ENCODE measurements around the gene TCL1B. TPM values are rescaled to one million over a fixed set of nuclear protein-coding genes. Genes with fewer than 3 reads are reported as not detected.
"Not testable (repeated sequence)": the region's sequence is repeated elsewhere in the genome, so short reads cannot be mapped to it uniquely, and the experiment has no call there.

The TCL1B gene
- total RNA-seq, 8 experiments from 2014 or later, result 0.22 to 0.81 (median 0.26) TPM; not detected in 4

DNA sequence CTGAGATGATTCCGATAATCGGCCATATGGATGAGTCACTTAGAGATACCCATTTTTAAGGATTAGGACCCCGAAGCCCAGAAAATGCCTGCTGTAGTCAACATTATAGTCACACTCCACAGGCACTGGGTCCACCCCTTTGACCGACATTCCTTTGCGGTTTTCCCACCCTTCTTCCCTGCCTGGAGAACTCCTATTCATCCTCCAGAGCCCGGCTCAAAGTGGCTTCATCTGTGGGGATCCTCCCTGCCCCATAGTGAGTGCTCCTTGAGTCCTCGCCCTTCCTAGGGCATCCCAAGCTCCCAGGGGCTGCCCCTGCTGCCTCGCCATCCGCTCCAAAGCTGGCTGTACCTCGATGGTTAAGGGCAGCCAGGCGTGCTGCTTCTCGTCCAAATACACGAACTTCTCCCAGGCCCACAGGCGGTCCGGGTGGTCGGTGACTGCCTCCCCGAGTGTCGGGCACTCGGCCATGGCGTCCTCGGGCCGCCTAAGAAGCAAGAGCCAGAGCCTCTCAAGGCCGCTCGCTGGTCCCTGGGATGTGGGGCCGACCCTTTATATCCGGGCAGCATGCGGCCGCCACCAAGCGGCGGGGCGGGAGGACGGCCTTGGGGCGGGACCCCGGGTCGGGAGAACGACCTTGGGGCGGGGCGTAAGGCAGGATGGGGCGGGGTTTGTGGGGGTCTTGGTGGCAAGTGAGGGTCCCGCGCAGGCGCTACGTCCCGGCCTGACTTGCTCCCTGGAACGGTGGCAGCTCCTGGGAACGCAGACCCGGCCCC, 27.6 kb downstream of the TCL1B start, which contains the start of gene TCL1A:
TCL1A (minus strand) TSS at position 530 of the 776 bp plus-strand sequence; CDS start at position 471, 59 bp downstream.
- in situ Hi-C loops (cut with MboI; ENCODE audit: low pct_unique_long_range_greater_than_20kb in 2 of 9, low sequenced_read_pairs in 9 of 9, unreplicated experiment in 9 of 9), result no loop called here
- Histone ChIP-seq H3K27ac (no peak within 1 kb of the TSS), H3K4me3 (no peak within 1 kb of the TSS), H3K4me1 (replicated peaks in 1 of 2) (no peaks in the 10 kb centered on the region)
- WGBS, 10 experiments, result 50 to 100% (median 90%) methylated on average over 1 to 5 of the region's 47 CpGs; no CpG with 5 or more reads in 1 of the 10 experiments
- ATAC-seq (replicated peaks in 6 of 8), result no peak

DNA sequence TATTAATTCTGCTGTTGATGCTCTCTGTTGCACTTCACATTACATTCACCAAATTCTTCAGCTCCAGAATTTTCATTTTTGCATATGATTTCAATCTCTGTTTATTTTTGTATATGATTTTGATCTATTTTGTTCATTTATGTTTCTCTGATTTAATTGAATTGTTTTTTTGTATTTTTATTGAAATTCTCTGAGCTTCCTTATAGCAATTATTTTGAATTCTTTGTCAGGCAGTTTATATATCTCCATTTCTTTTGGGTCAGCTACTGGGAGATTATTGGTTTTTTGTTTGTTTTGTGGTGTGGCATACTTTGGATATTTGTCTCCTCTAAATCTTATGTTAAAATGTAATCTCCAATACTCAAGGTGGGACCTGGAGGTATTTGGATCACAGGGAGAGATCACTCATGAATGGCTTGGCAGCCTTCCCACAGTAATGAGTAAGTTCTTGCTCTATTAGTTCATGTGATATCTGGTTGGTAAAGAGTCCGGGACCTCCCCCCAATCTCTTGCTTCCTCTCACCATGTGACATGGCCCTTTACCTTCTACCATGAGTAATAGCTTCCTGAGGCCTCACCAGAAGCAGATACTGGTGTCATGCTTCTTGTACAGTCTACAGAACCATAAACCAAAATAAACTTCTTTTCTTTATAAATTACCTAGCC, 36.4 kb downstream of the TCL1B start:
- WGBS, 10 experiments, result 43 to 67% (median 50%) methylated on average over 1 of the region's 1 CpG; no CpG with 5 or more reads in 6 of the 10 experiments
- no peaks in the 10 kb centered on the region for H3K4me1 ChIP-seq (replicated peaks in 1 of 2)
- no peak for ATAC-seq (replicated peaks in 6 of 8)
- in situ Hi-C loops (cut with MboI; ENCODE audit: low pct_unique_long_range_greater_than_20kb in 2 of 9, low sequenced_read_pairs in 9 of 9, unreplicated experiment in 9 of 9), result no loop called here
- H3K27ac ChIP-seq, result no peak overlapping the region
- H3K4me3 ChIP-seq, result no peak overlapping the region

DNA sequence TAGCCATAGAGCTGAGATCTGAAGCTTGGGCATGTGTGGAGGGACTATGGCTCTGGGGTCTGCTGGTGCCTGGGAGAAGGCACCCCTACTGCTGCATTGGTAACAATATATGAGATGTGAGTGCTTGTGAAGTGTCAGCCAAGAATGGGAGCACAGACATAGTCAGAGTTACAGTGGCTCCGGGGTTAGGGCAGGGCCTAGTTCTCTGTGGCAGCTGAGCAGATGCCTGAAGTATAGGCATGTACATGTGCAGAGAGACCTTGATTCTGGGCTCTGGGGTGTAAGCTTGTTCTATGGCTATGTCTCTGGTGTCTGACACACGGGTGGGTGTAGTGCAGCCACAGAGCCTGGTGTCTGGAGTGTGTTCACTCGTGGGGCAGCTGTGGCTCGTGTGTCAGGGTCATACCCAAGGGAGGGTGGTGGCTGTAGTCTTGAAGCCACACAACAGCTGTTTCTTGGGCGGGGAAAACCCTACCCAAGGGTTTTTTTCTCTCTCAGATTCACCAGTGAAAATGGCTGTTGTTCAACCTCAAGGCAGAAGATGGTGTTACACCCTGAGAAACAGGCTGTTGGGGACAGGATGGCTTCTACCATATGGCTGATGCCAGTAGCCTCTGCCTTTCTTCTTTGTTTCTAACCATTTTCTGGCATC, 39.6 kb downstream of the TCL1B start:
- peaks cover 0 to 5% of the 10 kb centered on the region in 2 donors for H3K4me1 ChIP-seq (replicated peaks in 1 of 2)
- H3K27ac ChIP-seq, result no peak overlapping the region
- in situ Hi-C loops (cut with MboI; ENCODE audit: low pct_unique_long_range_greater_than_20kb in 2 of 9, low sequenced_read_pairs in 9 of 9, unreplicated experiment in 9 of 9), result no loop called here
- H3K4me3 ChIP-seq, result no peak overlapping the region
- no peak for ATAC-seq (replicated peaks in 6 of 8)
- WGBS, 10 experiments, result 0 to 100% (median 60%) methylated on average over 1 to 2 of the region's 5 CpGs; no CpG with 5 or more reads in 3 of the 10 experiments

DNA sequence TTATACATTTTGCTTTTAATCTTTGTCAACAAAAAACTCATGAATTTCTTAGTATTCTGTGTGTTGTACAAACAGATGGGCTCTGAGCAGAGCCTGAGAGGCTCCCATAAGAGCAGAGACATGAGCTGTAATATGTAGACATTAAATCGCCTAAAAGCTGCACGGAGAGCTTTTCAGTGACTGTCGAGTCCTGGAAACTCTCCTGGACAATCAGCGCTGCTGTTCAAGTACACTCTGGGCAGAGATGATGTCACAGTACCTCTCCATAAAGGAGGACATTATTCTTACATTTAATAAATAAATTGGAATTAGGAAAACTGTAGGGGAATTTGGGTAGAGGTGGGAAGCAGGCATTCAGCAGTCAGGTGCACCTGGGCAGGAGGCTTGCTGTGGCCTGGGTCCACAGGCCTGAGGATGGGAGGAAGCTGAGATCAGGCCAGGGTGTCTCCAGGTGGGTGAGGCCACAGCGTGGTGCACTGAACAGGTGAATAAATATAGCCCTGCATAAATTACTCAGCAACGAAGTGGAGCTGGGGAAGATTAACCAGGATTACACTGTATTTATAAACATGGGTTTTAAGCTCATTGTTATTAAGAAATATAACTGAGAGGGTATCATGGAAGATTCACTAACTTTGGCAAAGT, 41.0 kb downstream of the TCL1B start:
- Histone ChIP-seq H3K4me1 (replicated peaks in 1 of 2) (peaks cover 0 to 5% of the 10 kb centered on the region in 2 donors), H3K4me3 (no peak overlapping the region), H3K27ac (no peak overlapping the region)
- in situ Hi-C loops (cut with MboI; ENCODE audit: low pct_unique_long_range_greater_than_20kb in 2 of 9, low sequenced_read_pairs in 9 of 9, unreplicated experiment in 9 of 9), result no loop called here
- ATAC-seq (replicated peaks in 6 of 8), result no peak
- 5 to 80% (median 48%) methylated on average over 2 to 6 of the region's 6 CpGs; no CpG with 5 or more reads in 2 of the 10 experiments for WGBS, 10 experiments

DNA sequence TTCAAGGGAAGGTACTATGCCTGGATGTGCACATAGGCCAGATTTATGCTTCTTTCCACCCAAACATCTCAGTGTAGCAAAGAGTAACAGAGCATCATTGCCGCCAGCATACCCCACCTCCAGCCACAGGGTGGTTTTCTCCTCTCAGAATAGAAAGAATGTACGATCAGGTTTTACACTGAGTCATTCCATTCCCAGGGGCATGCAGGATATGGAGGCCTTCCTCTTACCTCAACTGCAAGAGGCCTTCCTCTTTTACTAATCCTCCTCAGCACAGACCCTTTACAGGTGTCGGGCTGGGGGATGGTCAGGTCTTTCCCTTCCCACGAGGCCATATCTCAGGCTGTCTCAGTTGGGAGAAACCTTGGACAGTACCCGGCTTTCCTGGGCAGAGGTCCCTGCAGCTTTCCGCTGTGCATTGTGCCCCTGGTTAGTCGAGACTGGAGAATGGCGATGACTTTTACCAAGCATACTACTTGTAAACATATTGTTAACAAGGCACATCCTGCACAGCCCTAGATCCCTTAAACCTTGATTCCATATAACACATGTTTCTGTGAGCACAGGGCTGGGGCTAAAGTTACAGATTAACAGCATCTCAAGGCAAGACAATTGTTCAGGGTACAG, 43.3 kb downstream of the TCL1B start:
- H3K4me3 ChIP-seq; H3K27ac ChIP-seq; ATAC-seq (replicated peaks in 6 of 8); H3K4me1 ChIP-seq (replicated peaks in 1 of 2); in situ Hi-C loops (cut with MboI; ENCODE audit: low pct_unique_long_range_greater_than_20kb in 2 of 9, low sequenced_read_pairs in 9 of 9, unreplicated experiment in 9 of 9): not testable (repeated sequence)
- WGBS, 10 experiments, result 0 to 87% (median 74%) methylated on average over 1 to 5 of the region's 8 CpGs; no CpG with 5 or more reads in 3 of the 10 experiments

DNA sequence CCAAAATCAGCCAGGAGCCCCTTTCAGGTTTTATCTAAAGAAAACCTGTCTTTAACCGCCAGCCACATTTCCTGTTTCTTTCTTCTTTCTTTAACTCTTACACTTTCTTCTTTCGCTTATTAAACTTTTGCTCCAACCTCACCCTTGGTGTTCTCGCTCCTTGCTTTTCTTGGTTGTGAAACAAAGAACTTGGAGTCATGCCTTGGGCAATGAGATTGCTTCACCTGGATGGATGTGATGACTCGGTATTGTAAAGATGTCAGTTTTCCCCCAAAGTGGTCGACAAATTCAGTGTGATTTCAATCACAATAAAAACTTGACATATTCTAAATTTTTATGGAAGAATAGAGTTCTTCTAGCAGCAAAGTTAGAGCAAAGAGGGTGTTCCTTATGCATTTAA, 43.9 kb downstream of the TCL1B start:
- Histone ChIP-seq H3K4me3 (no peak overlapping the region), H3K4me1 (replicated peaks in 1 of 2) (peaks cover 0 to 5% of the 10 kb centered on the region in 2 donors), H3K27ac (no peak overlapping the region)
- in situ Hi-C loops (cut with MboI; ENCODE audit: low pct_unique_long_range_greater_than_20kb in 2 of 9, low sequenced_read_pairs in 9 of 9, unreplicated experiment in 9 of 9), result no loop called here
- WGBS, 10 experiments, result 38 to 95% (median 71%) methylated on average over 1 to 5 of the region's 5 CpGs
- no peak for ATAC-seq (replicated peaks in 6 of 8)

DNA sequence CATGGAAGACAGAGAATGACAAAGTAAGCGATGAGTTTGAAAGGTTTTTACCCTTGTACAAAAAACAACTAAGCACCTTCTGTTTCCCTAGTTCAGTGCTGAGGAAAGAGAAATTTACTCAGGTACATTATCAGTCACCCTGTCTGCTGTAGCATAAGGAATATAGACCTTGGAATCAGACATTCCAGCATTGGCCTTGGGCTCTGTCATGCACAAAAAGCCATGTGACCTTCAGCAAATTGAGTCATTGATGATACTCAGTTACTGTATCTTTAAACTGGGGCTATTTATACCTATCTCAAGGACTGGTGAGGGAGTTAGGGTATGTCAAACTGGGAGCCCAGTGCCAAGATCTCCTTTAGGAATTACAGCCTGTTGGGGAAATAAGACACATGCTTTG, 47.0 kb downstream of the TCL1B start:
- Histone ChIP-seq H3K27ac (no peak overlapping the region), H3K4me3 (no peak overlapping the region), H3K4me1 (replicated peaks in 1 of 2) (peaks cover 0 to 3% of the 10 kb centered on the region in 2 donors)
- no peak for ATAC-seq (replicated peaks in 6 of 8)
- 83 to 100% (median 100%) methylated on average over 1 of the region's 1 CpG; no CpG with 5 or more reads in 5 of the 10 experiments for WGBS, 10 experiments
- in situ Hi-C loops (cut with MboI; ENCODE audit: low pct_unique_long_range_greater_than_20kb in 2 of 9, low sequenced_read_pairs in 9 of 9, unreplicated experiment in 9 of 9), result no loop called here

DNA sequence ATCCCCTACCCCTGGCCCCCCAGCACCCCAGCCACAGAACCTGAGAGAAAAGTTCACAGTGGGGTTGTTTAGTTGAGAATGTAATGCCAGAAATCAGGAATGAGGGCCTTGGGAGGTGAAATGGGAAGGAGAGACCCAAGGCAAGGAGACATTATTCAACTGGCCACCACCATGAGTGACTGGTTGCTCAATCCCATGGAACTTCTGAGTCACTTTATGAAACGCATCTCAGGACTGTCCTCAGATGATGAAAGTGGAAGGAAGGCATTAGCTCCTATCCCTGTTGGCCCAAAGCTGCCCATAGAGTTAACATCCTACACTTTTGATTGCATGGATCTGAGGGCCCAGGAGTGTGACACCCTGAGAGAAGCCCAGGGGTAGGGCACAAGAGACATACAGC, 53.1 kb downstream of the TCL1B start:
- H3K4me3 ChIP-seq, result no peak overlapping the region
- 17% methylated on average over 1 of the region's 1 CpG; no CpG with 5 or more reads in 9 of the 10 experiments for WGBS, 10 experiments
- H3K4me1 ChIP-seq (replicated peaks in 1 of 2), result no peaks in the 10 kb centered on the region
- no peak overlapping the region for H3K27ac ChIP-seq
- in situ Hi-C loops (cut with MboI; ENCODE audit: low pct_unique_long_range_greater_than_20kb in 2 of 9, low sequenced_read_pairs in 9 of 9, unreplicated experiment in 9 of 9), result no loop called here
- ATAC-seq (replicated peaks in 6 of 8), result no peak

DNA sequence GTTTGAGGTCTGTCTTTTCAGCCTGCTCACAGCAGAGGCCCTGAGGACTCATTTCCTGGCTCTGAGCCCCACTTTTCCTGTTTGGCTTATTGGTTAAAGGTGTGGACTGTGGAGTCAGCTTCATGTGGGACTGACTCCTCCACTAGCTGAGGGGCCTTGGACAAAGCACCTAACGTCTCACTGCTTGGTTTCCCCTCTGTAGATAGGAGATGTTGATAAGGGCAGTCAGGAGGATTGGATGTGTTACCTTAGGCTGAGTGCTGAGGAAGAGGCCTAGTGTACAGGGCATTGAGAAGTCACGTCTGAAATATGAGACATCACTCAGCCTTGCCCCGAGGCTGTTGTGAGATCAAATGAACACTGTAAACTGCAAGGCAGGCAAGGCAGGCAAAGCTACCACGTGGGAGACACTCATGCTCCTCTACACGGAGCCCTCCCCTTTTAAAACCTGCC, 54.8 kb downstream of the TCL1B start:
- in situ Hi-C loops (cut with MboI; ENCODE audit: low pct_unique_long_range_greater_than_20kb in 2 of 9, low sequenced_read_pairs in 9 of 9, unreplicated experiment in 9 of 9), result no loop called here
- 0 to 70% (median 47%) methylated on average over 1 to 3 of the region's 5 CpGs; no CpG with 5 or more reads in 3 of the 10 experiments for WGBS, 10 experiments
- Histone ChIP-seq H3K4me3 (no peak overlapping the region), H3K4me1 (replicated peaks in 1 of 2) (no peaks in the 10 kb centered on the region), H3K27ac (no peak overlapping the region)
- ATAC-seq (replicated peaks in 6 of 8), result peak in 3 of 8 experiments; percentile 100

DNA sequence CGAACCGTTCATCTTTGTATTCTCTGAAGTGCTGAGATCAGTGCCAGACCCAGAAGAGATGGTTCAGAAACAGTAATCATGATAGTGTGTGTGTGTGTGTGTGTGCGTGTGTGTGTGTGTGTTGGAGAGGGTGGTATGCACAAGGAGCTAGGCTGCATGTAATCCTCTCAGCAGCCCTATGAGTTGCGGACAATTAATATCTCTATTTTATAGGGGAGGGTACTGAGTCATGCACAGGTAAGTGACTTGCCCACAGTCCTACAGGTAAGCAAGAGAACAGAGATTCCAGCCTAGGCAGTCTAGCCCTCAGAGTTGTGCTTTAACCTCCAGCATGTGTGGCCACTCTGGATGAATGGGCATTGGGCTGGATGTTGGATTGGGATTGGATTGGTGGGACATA, 55.6 kb downstream of the TCL1B start:
- no peak overlapping the region for H3K4me3 ChIP-seq
- H3K4me1 ChIP-seq (replicated peaks in 1 of 2), result no peaks in the 10 kb centered on the region
- 63 to 94% (median 80%) methylated on average over 1 to 3 of the region's 4 CpGs; no CpG with 5 or more reads in 6 of the 10 experiments for WGBS, 10 experiments
- no peak for ATAC-seq (replicated peaks in 6 of 8)
- H3K27ac ChIP-seq, result no peak overlapping the region
- in situ Hi-C loops (cut with MboI; ENCODE audit: low pct_unique_long_range_greater_than_20kb in 2 of 9, low sequenced_read_pairs in 9 of 9, unreplicated experiment in 9 of 9), result no loop called here

Measured in motor neuron (in vitro differentiated cells).